Muscle of back (tissue), 10 donors: ENCODE measurements around the gene CERT1. TPM values are rescaled to one million over a fixed set of nuclear protein-coding genes. Genes with fewer than 3 reads are reported as not detected.

ENCODE experiments used
- polyA plus RNA-seq, 10 donors: library from polyadenylated mRNA; unstranded; fragments of 120-200 nt; gene quantifications; one replicate each; pipeline ENCODE4 v1.2.1, GENCODE V29; 2013; ENCODE audit not compliant: insufficient read length in 10 of 10

CERT1 gene
- polyA plus RNA-seq, 10 donors, result 32.0 to 47.4 (median 35.4) TPM

Other genes with a start within 250 kb of the CERT1 start
- 10 to 100 TPM; 19.9 to 50.7 (median 29.7) TPM for gene HMGCR, start 174.4 kb downstream of the CERT1 start, polyA plus RNA-seq
- 10 to 100 TPM; 15.3 to 31.7 (median 24.1) TPM for gene POLK, start 262 bp upstream of the CERT1 start, polyA plus RNA-seq
- gene ANKDD1B, start 99.8 kb upstream of the CERT1 start, polyA plus RNA-seq, result 1 to 10 TPM in 5 of 10 donors, under 1 TPM in 5; 0.43 to 1.8 (median 1.0) TPM
- 1 to 10 TPM; 5.9 to 9.8 (median 8.1) TPM for gene POC5, start 205.8 kb upstream of the CERT1 start, polyA plus RNA-seq